GM23338 (cell line): Measurements from ENCODE around the gene ZNF512.

Experiments
- CTCF ChIP-seq, 2 experiments: fragments of 200-600 bp in 1 of 2; sonication (generic) in 1 of 2; conservative IDR thresholded peaks; 2 replicates each; pipeline versions ENCODE4 v1.5.1 to v1.6.1; 2016 to 2017; ENCODE audit warnings: antibody characterized with exemption in 2 of 2, low read depth in 2 of 2, mild to moderate bottlenecking in 2 of 2, moderate library complexity in 1 of 2
- ETS1 ChIP-seq: IDR thresholded peaks from 2 replicates; pipeline ENCODE4 v1.6.1; 2016; ENCODE audit warnings: antibody characterized with exemption
- EZH2 ChIP-seq: fragments of 200-600 bp; sonication (generic); IDR thresholded peaks from one replicate; pipeline ENCODE4 v1.8.0; 2017; ENCODE audit warnings: antibody characterized with exemption, mild to moderate bottlenecking, low read depth; ENCODE audit not compliant: unreplicated experiment
- NANOG ChIP-seq: IDR thresholded peaks from 2 replicates; pipeline ENCODE4 v1.6.1; 2016; ENCODE audit warnings: antibody characterized with exemption, borderline replicate concordance
- POLR2AphosphoS5 ChIP-seq: IDR thresholded peaks from 2 replicates; pipeline ENCODE4 v1.6.1; 2016; ENCODE audit warnings: antibody characterized with exemption, low read depth

- TF ChIP-seq ETS1 (no peak), POLR2AphosphoS5 (no peak), CTCF (conservative IDR thresholded peaks at IDR 0.05; ENCODE audit: low read depth in 2 of 2) (no peak), EZH2 (no peak), NANOG (no peak)
Observed at GRCh38 chr2:27645197-27645596, 62.4 kb downstream of the ZNF512 start.
